ENCODE results near the gene SLAMF9. TPM values are rescaled to one million over a fixed set of nuclear protein-coding genes. Genes with fewer than 3 reads are reported as not detected.

The SLAMF9 gene
- total RNA-seq, 4 donors from 2014 or later, result not detected

GRCh38 chr1:159929155-159930051 lies 24.6 kb downstream of the SLAMF9 start:
- H3K27me3 ChIP-seq, result no peaks in the 10 kb centered on the region
- H3K9me3 ChIP-seq, result no peaks in the 10 kb centered on the region
- TF ChIP-seq, protein P1, sequence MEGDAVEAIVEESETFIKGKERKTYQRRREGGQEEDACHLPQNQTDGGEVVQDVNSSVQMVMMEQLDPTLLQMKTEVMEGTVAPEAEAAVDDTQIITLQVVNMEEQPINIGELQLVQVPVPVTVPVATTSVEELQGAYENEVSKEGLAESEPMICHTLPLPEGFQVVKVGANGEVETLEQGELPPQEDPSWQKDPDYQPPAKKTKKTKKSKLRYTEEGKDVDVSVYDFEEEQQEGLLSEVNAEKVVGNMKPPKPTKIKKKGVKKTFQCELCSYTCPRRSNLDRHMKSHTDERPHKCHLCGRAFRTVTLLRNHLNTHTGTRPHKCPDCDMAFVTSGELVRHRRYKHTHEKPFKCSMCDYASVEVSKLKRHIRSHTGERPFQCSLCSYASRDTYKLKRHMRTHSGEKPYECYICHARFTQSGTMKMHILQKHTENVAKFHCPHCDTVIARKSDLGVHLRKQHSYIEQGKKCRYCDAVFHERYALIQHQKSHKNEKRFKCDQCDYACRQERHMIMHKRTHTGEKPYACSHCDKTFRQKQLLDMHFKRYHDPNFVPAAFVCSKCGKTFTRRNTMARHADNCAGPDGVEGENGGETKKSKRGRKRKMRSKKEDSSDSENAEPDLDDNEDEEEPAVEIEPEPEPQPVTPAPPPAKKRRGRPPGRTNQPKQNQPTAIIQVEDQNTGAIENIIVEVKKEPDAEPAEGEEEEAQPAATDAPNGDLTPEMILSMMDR (IDR thresholded peaks at IDR 0.05), result no peak
- TF ChIP-seq POLR2AphosphoS5 (IDR thresholded peaks at IDR 0.05), result no peak
- TF ChIP-seq EP300 (IDR thresholded peaks at IDR 0.05), result no peak
- no peak for TF ChIP-seq POLR2A (IDR thresholded peaks at IDR 0.05)
- 65% methylated on average over 31 of the region's 48 CpGs for WGBS
- H3K36me3 ChIP-seq, result peaks cover 3% of the 10 kb centered on the region
- H3K4me3 ChIP-seq, result peak overlapping the region; percentile 3
- no peak for DNase-seq (ENCODE audit: low spot score in 2 of 2)
- peaks cover 52% of the 10 kb centered on the region for H3K4me1 ChIP-seq
- H3K27ac ChIP-seq, result peak overlapping the region; percentile 19

GRCh38 chr1:159928491-159929050 lies 25.5 kb downstream of the SLAMF9 start:
- Histone ChIP-seq H3K4me3 (peak overlapping the region; percentile 3), H3K36me3 (no peaks in the 10 kb centered on the region), H3K27me3 (no peaks in the 10 kb centered on the region), H3K9me3 (no peaks in the 10 kb centered on the region), H3K4me1 (peaks cover 44% of the 10 kb centered on the region), H3K27ac (no peak overlapping the region)
- 88% methylated on average over 7 of the region's 18 CpGs for WGBS
- DNase-seq (ENCODE audit: low spot score in 2 of 2), result no peak
- TF ChIP-seq POLR2A (IDR thresholded peaks at IDR 0.05) (no peak), POLR2AphosphoS5 (IDR thresholded peaks at IDR 0.05) (no peak), EP300 (IDR thresholded peaks at IDR 0.05) (no peak)
- TF ChIP-seq, protein P1 (IDR thresholded peaks at IDR 0.05), result no peak

DNA sequence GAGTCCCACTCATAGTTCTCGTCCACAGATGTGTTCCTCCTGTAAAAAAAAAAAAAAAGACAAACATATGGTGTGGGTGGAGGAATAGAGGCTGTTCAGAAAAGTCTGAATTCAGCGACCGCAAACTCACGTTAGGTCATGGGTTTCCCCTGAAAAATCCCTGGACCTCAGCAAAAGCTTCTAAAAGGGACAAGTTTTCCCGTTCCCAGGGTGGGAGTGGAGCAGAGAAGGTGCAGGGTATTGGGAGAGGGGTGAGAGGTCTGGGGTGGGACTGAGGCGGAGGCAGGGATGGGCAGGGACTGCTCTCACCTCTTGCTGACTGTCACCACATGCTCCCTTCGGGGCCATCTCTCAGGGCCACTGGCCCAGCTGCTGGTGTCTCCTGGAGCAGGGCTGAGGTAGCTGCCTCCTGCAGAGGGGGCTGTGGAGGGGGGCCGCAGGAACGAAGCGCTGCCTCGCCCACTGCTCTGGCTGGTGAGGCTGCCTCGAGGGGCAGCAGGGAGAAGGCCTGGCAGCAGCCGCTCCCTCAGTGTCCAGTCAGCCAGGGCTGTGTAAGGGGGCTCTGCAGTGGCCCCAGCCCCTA lies 26.1 kb downstream of the SLAMF9 start:
- H3K9me3 ChIP-seq, result no peaks in the 10 kb centered on the region
- H3K36me3 ChIP-seq, result no peaks in the 10 kb centered on the region
- no peak for DNase-seq (ENCODE audit: low spot score in 2 of 2)
- 67% methylated on average over 13 of the region's 13 CpGs for WGBS
- peaks cover 44% of the 10 kb centered on the region for H3K4me1 ChIP-seq
- TF ChIP-seq EP300 (IDR thresholded peaks at IDR 0.05) (no peak), POLR2A (IDR thresholded peaks at IDR 0.05) (no peak), POLR2AphosphoS5 (IDR thresholded peaks at IDR 0.05) (no peak)
- TF ChIP-seq, protein P1 (IDR thresholded peaks at IDR 0.05), result no peak
- H3K4me3 ChIP-seq, result no peak overlapping the region
- no peak overlapping the region for H3K27ac ChIP-seq
- H3K27me3 ChIP-seq, result no peaks in the 10 kb centered on the region

DNA sequence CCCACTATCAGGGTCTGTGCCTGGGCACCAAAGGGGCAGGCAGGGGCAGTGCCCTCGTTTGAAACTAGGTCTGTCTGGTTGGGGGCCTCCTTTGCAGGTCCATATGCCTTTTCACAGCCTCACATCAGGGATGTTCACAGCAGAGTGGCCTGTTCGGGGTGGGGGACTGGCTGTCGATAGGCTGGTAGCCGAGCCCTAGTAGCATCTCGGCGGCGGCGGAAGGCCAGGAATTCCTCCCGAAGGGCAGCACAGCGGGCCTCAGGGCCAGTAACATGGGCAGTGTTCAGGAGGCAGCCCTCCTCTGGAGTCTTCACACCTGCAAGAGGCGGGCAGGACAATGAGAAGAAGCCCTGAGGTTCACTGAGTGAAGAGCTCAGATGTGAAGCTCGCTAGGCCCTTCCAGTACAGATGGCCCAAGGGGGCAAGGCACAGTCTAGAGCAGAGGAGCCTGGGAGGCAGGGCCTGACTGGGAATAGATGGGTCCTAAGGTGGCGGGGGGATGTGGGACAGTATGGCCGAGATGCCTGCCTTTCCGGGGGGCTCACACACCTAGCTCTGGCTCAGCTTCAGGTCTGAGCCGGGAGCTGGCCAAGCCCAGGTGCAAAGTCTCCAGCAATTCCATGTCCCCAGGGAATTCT lies 26.7 kb downstream of the SLAMF9 start:
- DNase-seq (ENCODE audit: low spot score in 2 of 2), result no peak
- H3K27ac ChIP-seq, result no peak overlapping the region

More for the DNA sequence above, 26.7 kb downstream of the SLAMF9 start:
- no peaks in the 10 kb centered on the region for H3K27me3 ChIP-seq
- WGBS, result 87% methylated on average over 15 of the region's 16 CpGs
- H3K4me3 ChIP-seq, result no peak overlapping the region
- H3K9me3 ChIP-seq, result no peaks in the 10 kb centered on the region
- peaks cover 44% of the 10 kb centered on the region for H3K4me1 ChIP-seq
- TF ChIP-seq, protein P1 (IDR thresholded peaks at IDR 0.05), result no peak
- no peak for TF ChIP-seq POLR2A (IDR thresholded peaks at IDR 0.05)
- TF ChIP-seq EP300 (IDR thresholded peaks at IDR 0.05), result no peak
- no peak for TF ChIP-seq POLR2AphosphoS5 (IDR thresholded peaks at IDR 0.05)
- no peaks in the 10 kb centered on the region for H3K36me3 ChIP-seq

Measured in suprapubic skin (tissue), 4 donors.